HG03520 (cell line): ENCODE results near the gene RAB11FIP4.

Source experiments
- ATAC-seq: cut with Tn5 transposase; IDR thresholded peaks from one replicate; pipeline ENCODE4 v1.9.1; 2021; ENCODE audit warnings: mild to moderate bottlenecking, moderate library complexity; ENCODE audit not compliant: unreplicated experiment

RAB11FIP4 gene

GRCh38 chr17:31386542-31387075 is 4.9 kb upstream of the RAB11FIP4 start:
- no peak for ATAC-seq

- no peak for ATAC-seq
These were observed 4.0 kb upstream of the RAB11FIP4 start for GRCh38 chr17:31387438-31387837.

DNA sequence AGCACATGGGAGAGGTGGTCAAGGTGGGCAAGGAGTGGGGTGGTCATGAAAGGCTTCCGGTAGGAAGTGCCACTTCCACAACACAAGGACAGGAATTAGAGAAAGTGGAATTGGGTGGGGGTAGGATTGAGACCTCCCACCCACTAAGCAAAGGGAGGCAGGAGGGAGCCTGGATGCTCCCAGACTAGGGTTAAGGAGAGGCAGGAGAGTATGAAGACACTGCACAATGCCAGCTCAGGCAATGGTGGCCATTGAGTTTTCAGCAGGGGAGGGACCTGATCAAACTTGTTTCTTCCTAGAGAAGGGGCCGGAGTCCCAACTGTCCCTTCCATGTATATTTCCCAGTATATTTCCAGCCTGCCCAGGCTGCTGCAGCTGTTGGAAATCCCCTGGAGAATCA is 3.1 kb upstream of the RAB11FIP4 start:
- no peak for ATAC-seq

GRCh38 chr17:31388770-31389656 is 2.5 kb upstream of the RAB11FIP4 start:
- ATAC-seq: no peak

DNA sequence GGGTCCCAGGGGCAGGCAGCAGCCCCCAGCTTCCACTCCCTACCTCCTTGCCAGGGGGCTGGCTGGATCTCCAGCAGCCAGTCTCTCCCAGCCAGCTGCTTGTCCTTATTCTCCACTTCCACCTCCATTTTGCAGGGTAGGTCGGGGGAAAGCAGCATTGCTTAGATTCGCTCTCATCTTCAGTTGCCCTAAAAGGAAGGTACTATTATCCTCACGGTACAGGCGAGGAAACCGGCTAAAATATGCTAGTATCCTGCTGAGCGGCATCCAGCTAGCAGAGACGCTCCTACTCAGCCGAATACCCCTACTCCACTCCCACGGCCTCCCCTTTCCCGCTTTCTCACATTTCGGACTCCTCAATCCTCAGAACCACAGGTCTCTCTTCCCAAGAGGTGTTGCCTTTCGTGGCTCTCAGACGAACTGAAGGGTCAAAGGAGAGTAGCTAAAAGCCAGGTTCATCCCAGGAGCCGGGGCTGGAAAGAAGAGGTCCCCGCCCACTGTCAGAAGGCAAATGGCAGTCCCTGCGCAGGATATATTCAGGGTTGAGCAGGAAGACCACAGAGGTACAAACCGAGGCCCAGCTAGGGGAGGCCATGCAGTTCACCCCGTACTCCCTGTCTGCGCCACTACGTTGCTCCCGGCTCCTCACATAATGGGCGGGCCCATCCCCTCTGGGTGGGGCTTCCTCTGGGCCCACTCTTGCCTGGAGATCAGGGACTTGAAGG is 1.7 kb upstream of the RAB11FIP4 start:
- ATAC-seq: no peak

- no peak for ATAC-seq
These were observed 1.1 kb upstream of the RAB11FIP4 start for GRCh38 chr17:31390426-31390747.

GRCh38 chr17:31390748-31391495 is 553 bp upstream of the RAB11FIP4 start:
- no peak for ATAC-seq

DNA sequence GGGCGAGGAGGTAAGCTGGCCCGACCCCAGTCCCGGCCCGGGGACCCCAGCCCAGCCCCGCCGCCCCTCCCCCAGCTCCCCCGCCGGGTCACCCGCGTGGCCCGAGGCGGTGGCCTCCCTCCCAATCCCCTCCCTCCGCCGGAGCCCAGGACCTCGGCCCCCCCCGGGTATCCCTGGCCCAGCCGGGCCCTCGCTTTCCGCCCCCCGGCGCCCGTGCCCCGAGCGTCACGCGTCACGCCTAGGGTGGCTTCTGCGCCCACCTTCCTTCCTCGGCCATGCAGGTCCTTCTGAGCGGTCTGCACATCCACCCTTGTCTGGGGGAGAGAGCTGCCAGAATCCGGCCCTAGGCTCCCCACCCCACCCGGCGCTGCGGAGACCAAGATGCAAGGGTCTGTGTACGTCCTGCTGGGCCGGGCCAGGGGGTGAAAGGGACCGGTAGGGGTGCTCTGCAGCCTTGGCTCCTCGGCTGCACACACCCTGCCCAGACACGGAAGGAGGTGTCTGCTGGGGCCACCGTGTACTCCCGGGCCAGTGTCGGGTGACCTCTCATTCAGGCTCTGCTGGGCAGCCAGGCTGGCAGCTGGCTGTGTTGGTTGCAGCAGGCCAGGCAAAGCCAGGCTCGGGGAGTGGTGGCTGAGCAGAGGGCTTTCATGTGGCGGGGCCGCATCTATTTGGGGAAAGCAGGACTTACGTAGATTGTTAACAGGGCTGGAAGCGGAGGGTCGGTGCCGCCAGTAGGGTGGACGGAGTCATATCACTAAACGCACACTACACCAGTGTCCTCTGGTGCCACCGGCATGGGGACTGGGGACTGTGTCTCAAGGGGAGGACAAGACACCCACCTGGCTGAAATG is 754 bp downstream of the RAB11FIP4 start:
- no peak for ATAC-seq

GRCh38 chr17:31392856-31393748 is 1.6 kb downstream of the RAB11FIP4 start:
- no peak for ATAC-seq

GRCh38 chr17:31393749-31394146 is 2.3 kb downstream of the RAB11FIP4 start:
- no peak for ATAC-seq

DNA sequence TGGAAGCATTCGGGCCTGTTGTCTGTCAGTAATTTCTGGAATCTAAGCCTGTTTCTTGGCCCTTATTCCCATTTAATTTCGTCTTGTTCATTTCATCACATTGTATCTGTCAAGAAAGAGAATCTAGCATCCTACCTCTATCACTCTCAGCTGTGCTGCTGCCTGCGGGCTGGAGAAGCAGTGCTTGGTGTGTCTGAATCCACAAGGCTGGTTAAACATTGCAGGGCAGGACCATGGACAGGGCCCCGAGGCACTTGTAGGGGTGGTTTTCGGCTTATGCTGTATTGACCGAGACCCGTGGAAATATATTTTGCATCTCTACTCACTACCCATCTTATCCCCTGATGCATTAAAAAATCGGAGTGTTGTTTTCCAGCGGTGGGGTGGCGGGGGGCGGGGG is 3.1 kb downstream of the RAB11FIP4 start:
- ATAC-seq: no peak

DNA sequence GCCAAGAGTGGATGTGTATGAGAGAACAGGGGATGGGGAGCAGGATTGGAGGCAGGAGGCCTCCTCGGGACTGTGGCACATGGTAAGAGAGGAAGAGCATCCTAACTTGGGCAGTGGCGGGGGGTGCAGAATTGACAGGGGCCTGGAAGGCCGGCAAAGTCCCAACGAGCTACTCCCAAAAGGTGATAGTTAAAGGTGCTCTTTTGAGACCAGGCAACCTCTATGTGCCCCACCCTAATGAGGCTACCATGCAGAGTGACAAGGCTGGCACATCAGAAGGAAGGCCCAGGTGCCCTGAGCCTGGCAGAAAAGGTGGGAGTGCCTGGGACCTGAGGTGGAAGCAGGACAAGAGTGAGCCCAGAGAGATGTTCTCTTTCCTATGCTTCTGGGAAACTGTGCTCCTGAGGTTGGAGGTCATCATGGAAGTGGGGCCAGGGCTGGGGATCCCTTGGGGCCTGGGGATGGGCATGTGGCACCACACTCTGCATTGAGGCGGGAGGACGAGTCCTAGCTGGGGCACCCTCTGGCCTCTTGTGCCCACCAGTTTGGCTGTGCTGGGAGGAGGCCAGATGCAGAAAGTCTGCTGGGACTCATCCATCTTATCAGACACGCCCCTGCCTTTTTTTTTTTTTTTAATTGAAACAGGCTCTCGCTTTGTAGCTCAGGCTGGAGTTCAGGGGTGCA is 5.9 kb downstream of the RAB11FIP4 start:
- no peak for ATAC-seq

DNA sequence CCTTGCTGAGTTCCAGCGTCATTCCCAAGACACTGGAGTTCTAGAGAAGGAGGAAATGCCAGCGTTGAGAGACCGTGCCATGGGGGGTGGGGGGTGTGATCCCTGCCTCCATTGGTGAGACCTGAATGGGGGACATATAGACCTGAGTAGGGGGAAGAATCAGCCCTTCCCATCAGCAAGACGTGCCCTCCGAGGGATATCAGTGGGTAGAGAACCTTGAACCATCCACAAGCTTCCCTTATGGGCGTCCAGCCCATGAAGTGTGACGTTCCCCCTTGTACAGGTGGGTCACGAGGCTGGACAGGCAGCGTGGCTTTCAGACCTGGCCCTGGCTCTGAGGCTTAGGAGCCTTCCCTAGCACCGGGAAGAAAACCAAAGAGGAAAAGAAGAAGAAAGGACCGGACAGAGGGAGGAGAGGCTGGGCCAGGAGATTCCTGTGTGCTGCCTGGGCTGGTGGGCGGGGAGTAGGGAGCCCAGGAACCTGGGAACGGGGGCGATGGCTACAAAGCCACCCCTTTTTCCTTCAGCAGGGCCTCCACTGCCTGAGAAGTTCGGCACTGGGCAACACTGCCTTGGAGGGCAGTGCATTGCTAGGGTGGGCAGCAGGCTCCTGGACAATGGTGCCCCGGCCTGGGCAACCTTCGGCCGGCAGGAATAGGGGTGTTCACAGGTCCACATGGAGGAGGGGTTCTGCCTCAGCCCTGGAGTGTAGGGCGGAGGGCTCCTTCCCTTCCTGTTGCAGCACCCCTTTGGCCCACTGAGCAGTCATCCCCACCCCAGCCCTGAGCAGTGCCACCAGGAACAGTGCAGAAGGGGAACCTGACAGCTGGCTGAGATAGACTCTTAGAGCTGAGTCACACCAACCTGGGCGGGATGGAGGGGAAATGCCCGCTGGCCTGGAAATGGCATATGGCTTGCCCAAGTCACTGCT is 7.2 kb downstream of the RAB11FIP4 start:
- no peak for ATAC-seq

GRCh38 chr17:31400481-31400950 is 9.0 kb downstream of the RAB11FIP4 start:
- ATAC-seq: no peak

GRCh38 chr17:31401456-31402254 is 10.2 kb downstream of the RAB11FIP4 start:
- ATAC-seq: no peak

DNA sequence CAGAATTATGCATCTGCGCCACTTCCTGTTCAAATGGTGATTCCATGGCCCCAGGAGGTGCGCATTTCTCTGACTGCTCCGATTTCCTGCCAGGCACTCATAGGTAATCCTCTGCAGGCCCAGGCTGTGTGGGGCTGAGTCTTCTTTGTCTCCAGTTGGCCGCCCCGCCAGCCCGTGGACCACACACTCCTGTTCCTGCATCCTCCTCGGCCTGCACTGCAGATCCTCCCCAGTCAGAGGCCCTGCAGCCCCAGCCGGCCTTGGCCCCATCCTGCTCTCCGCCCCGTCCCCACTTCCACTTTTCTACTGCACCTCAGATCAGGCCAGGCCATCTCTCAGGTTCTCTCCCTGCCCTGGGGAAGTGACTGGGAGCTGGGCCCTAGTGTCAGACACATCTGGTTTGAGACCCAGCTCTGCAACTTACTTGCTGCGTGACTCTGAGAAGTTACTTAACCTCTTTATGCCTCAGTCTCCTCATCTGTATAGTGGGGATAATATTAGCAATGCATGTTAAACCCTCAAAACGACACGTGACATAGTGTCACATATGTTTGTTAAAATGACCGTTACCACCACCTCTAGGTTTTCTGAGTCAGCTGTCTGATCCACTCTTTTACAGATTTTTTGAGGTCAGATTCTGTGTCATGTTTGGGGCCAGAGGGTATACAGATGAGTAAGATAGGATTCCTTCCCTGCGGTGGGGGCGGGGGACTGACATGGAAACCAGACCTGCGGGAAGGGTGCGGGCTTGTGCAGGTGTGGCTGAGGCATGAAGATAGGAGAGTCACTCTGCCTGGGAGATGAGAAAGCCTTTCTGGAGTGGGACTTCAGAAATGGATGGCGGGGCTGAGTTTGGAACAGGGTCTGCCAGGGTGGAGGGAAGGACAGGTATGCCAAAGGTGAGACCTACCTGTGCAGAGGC is 12.8 kb downstream of the RAB11FIP4 start:
- ATAC-seq: no peak
